HepG2 (cell line): Measurements from ENCODE around the gene LHFPL2. TPM values are rescaled to one million over a fixed set of nuclear protein-coding genes. Genes with fewer than 3 reads are reported as not detected.
A peak's percentile ranks its signal among the peaks of the same experiment; 100 is the strongest.
"Not testable (repeated sequence)": the region's sequence is repeated elsewhere in the genome, so short reads cannot be mapped to it uniquely, and the experiment has no call there.

Source experiments
- ATAC-seq: fragments of 200-7000 bp; cut with Tn5 transposase; 3 replicates; pipeline ENCODE4 v1.9.1; 2020; ENCODE audit warnings: mild to moderate bottlenecking, moderate library complexity
- BruUV-seq: library from RNA; stranded (reverse); fragments of 400-500 nt; replicated peaks from 2 replicates; lab custom pipeline; 2021; lab: Mats Ljungman, UMichigan
- CTCF ChIA-PET: fragments of 300-600 bp; formaldehyde crosslinking; extraction: SDS; loops from one replicate; lab custom pipeline; 2021; ENCODE audit warnings: low total read pairs, inconsistent platforms, low intra/inter-chr PET ratio; lab: Yijun Ruan, JAX
- POLR2A ChIA-PET: fragments of 350-600 bp; sonication (Branson Sonifier 250); formaldehyde crosslinking; loops from one replicate; lab custom pipeline; 2020; ENCODE audit warnings: antibody characterized with exemption, inconsistent platforms; lab: Yijun Ruan, JAX
- DNase-seq: peaks from one replicate; pipeline ENCODE4 v3.0.0-alpha.2; 2015; ENCODE audit warnings: low spot score
- FAIRE-seq: peaks from 3 replicates; lab custom pipeline; 2011; peaks lifted over from hg19 to GRCh38; lab: Jason Lieb, UNC
- H2AFZ ChIP-seq: one replicate; pipeline ENCODE4 v1.6.1; 2011; ENCODE audit warnings: low read length, inconsistent platforms
- H3K27ac ChIP-seq: fragments of 300-600 bp; 3 replicates; pipeline ENCODE4 v1.8.0; 2011; ENCODE audit warnings: mixed run types, mild to moderate bottlenecking, mixed read lengths, low read length, inconsistent platforms; ENCODE audit not compliant: insufficient read depth; ENCODE audit errors: extremely low read length
- H3K27me3 ChIP-seq, 2 experiments: fragments of 200-600 bp in 1 of 2; 2 replicates in 1 of 2; 3 replicates in 1 of 2; pipeline versions ENCODE4 v1.6.0 to v1.8.0; 2011; ENCODE audit warnings: low read length in 2 of 2, mild to moderate bottlenecking in 2 of 2, moderate library complexity in 2 of 2, inconsistent platforms in 1 of 2; ENCODE audit not compliant: insufficient read depth in 2 of 2, control insufficient read depth in 1 of 2
- H3K36me3 ChIP-seq, 2 experiments: fragments of 200-600 bp in 1 of 2; replicated peaks in 1 of 2; 2 replicates in 1 of 2; 3 replicates in 1 of 2; pipeline versions ENCODE4 v1.5.1 to v1.8.0; 2011; ENCODE audit warnings: low read length in 2 of 2, inconsistent platforms in 1 of 2; ENCODE audit not compliant: insufficient read depth in 2 of 2, control insufficient read depth in 1 of 2
- H3K4me1 ChIP-seq: 2 replicates; pipeline ENCODE4 v1.5.1; 2012; ENCODE audit warnings: low read length, inconsistent platforms; ENCODE audit not compliant: insufficient read depth
- H3K4me2 ChIP-seq: 2 replicates; pipeline ENCODE4 v1.6.0; 2011; ENCODE audit warnings: low read depth, low read length, inconsistent platforms
- H3K4me3 ChIP-seq, 3 experiments: fragments of 200-600 bp in 1 of 3; sonication (generic), shearing (Covaris generic) in 1 of 3; replicated peaks in 1 of 3; 2 replicates each; pipeline ENCODE4 v1.5.1; 2011 to 2016; ENCODE audit warnings: low read length in 3 of 3, inconsistent platforms in 2 of 3, low read depth in 2 of 3, mild to moderate bottlenecking in 2 of 3, control low read depth in 1 of 3, mixed read lengths in 1 of 3; ENCODE audit not compliant: insufficient read depth in 1 of 3
- H3K79me2 ChIP-seq: one replicate; pipeline ENCODE4 v1.6.1; 2011; ENCODE audit warnings: low read length, inconsistent platforms; ENCODE audit not compliant: insufficient read depth
- H3K9ac ChIP-seq: 2 replicates; pipeline ENCODE4 v1.6.0; 2011; ENCODE audit warnings: mild to moderate bottlenecking, low read depth, low read length, inconsistent platforms; ENCODE audit not compliant: insufficient read depth
- H3K9me3 ChIP-seq: 2 replicates; pipeline ENCODE4 v1.5.1; 2012; ENCODE audit warnings: mild to moderate bottlenecking, low read length
- H4K20me1 ChIP-seq: 2 replicates; pipeline ENCODE4 v1.6.0; 2011; ENCODE audit warnings: inconsistent platforms, mild to moderate bottlenecking, low read length, moderate library complexity; ENCODE audit not compliant: insufficient read depth
- HNF4A ChIP-seq: sonication (generic); formaldehyde crosslinking; IDR thresholded peaks from 2 replicates; pipeline ENCODE4 v1.4.0; 2020; ENCODE audit warnings: missing genetic modification reagents
- SP140L ChIP-seq: sonication (generic); formaldehyde crosslinking; IDR thresholded peaks from 2 replicates; pipeline ENCODE4 v1.4.0; 2020; ENCODE audit warnings: missing genetic modification reagents, borderline replicate concordance
- ZNF720 ChIP-seq: sonication (generic); formaldehyde crosslinking; IDR thresholded peaks from 2 replicates; pipeline ENCODE4 v1.4.0; 2020; ENCODE audit warnings: missing genetic modification reagents
- WGBS: methylation state at CpG from one replicate; pipeline ENCODE4 v1.1.6; 2017; ENCODE audit warnings: low lambda C conversion rate; 5-methylcytosine and 5-hydroxymethylcytosine counted together
- in situ Hi-C: cut with HindIII; loops from 2 replicates; pipeline ENCODE4 v1.10.0; 2017; ENCODE audit warnings: low pct_unique_long_range_greater_than_20kb; ENCODE audit not compliant: extremely low pct_ligation_motif_present
- intact Hi-C: fragments of 100-400 bp; cut with micrococcal nuclease; formaldehyde crosslinking; loops from one replicate; pipeline ENCODE4 v1.10.0; 2022; ENCODE audit not compliant: unreplicated experiment
- polyA plus RNA-seq, 8 experiments: library from polyadenylated mRNA; depleted of rRNA in 3 of 8; stranded (reverse) in 7 of 8; unstranded in 1 of 8; fragments of >200 nt; fragmentation: Illumina TruSeq in 4 of 8; extraction: Trizol in 4 of 8; gene quantifications; 2 replicates each; pipeline versions ENCODE4 v1.2.1 to v1.2.3, GENCODE V29; 2011 to 2016; ENCODE audit warnings: low read depth in 4 of 8, missing spikeins in 1 of 8, mixed read lengths in 1 of 8; ENCODE audit not compliant: insufficient read depth in 1 of 8
- total RNA-seq, 5 experiments: library from RNA; depleted of rRNA; stranded (reverse); fragments of >200 nt; fragmentation: Illumina TruSeq; extraction: Trizol; gene quantifications; 2 replicates each; pipeline ENCODE4 v1.2.3, GENCODE V29; 2016; ENCODE audit warnings: low read depth in 1 of 5

Gene LHFPL2
- total and polyA plus RNA-seq, 2 of the 13 experiments (the other 11 are each of a cell fraction or from before 2014, with no cell fraction given) = 6.0 to 20.0 TPM

GRCh38 chr5:78675956-78676730 is 27.6 kb upstream of the LHFPL2 start:
- no peak overlapping the region for H3K9ac ChIP-seq
- WGBS = 50% methylated on average over 6 of the region's 6 CpGs
- H3K4me2 ChIP-seq = no peak overlapping the region
- POLR2A ChIA-PET = no interaction called here
- no peak overlapping the region for H2AFZ ChIP-seq
- H3K36me3 ChIP-seq = no peaks in the 10 kb centered on the region
- FAIRE-seq = no peak
- no peak for TF ChIP-seq SP140L (CRISPR knock-in tag)
- peak; percentile 22; the same call in 1 of the 2 replicates for TF ChIP-seq HNF4A (CRISPR knock-in tag)
- no peak for TF ChIP-seq ZNF720 (CRISPR knock-in tag)
- TF ChIP-seq, all 625 proteins: peak for 1
- H3K9me3 ChIP-seq = no peaks in the 10 kb centered on the region
- CTCF ChIA-PET = no interaction called here
- ATAC-seq (no peak), DNase-seq (no peak)
- in situ Hi-C loops (no loop called here), intact Hi-C loops (no loop called here)
- H3K27ac ChIP-seq = no peak overlapping the region
- no peaks in the 10 kb centered on the region for H4K20me1 ChIP-seq
- H3K79me2 ChIP-seq = no peaks in the 10 kb centered on the region
- H3K4me1 ChIP-seq = peaks cover 47% of the 10 kb centered on the region
- no TSS peak for BruUV-seq
- H3K27me3 ChIP-seq = no peaks in the 10 kb centered on the region
- no peak overlapping the region for H3K4me3 ChIP-seq

- H3K27ac ChIP-seq, H4K20me1 ChIP-seq, H3K4me2 ChIP-seq, POLR2A ChIA-PET, H3K27me3 ChIP-seq, H3K9me3 ChIP-seq, CTCF ChIA-PET, BruUV-seq, H3K79me2 ChIP-seq, intact Hi-C loops, ATAC-seq, H3K4me3 ChIP-seq, H3K9ac ChIP-seq, H3K36me3 ChIP-seq, in situ Hi-C loops, H2AFZ ChIP-seq, FAIRE-seq, DNase-seq: not testable (repeated sequence)
- H3K4me1 ChIP-seq = peaks cover 50% of the 10 kb centered on the region
These were observed 25.3 kb upstream of the LHFPL2 start for GRCh38 chr5:78673827-78674226.
